MM.1S (cell line): ENCODE data around the gene GJA4.
"Not testable (repeated sequence)": the region's sequence is repeated elsewhere in the genome, so short reads cannot be mapped to it uniquely, and the experiment has no call there.

Source experiments
- EZH2 ChIP-seq: fragments of 300-600 bp; sonication (generic); optimal IDR thresholded peaks from 2 replicates; pipeline ENCODE3; 2017; ENCODE audit warnings: low read depth, mild to moderate bottlenecking, antibody characterized with exemption, low read length, mixed read lengths
- EZH2phosphoT487 ChIP-seq: fragments of 300-600 bp; sonication (generic); IDR thresholded peaks from 2 replicates; pipeline ENCODE4 v1.6.1; 2018; ENCODE audit warnings: antibody characterized with exemption, low read length
- TF ChIP-seq, protein P1 (sequence below): fragments of 300-600 bp; sonication (generic); IDR thresholded peaks from 2 replicates; pipeline ENCODE4 v1.5.1; 2016; ENCODE audit warnings: antibody characterized with exemption, low read length, mixed read lengths

DNA sequence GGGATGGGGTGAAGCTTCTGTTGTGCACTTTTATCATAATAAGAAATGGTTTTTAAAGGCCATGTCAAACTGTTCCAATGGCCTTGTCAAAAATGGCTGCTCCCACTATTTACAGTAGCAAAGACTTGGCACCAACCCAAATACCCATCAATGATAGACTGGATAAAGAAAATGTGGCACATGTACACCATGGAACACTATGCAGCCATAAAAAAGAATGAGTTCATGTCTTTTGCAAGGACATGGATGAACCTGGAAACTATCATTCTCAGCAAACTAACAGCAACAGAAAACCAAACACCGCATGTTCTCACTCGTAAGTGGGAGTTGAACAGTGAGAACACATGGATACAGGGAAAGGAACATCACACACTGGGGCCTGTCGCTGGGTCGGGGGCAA, 19.7 kb upstream of the GJA4 start:
- TF ChIP-seq EZH2, EZH2phosphoT487: not testable (repeated sequence)
- TF ChIP-seq, protein P1, sequence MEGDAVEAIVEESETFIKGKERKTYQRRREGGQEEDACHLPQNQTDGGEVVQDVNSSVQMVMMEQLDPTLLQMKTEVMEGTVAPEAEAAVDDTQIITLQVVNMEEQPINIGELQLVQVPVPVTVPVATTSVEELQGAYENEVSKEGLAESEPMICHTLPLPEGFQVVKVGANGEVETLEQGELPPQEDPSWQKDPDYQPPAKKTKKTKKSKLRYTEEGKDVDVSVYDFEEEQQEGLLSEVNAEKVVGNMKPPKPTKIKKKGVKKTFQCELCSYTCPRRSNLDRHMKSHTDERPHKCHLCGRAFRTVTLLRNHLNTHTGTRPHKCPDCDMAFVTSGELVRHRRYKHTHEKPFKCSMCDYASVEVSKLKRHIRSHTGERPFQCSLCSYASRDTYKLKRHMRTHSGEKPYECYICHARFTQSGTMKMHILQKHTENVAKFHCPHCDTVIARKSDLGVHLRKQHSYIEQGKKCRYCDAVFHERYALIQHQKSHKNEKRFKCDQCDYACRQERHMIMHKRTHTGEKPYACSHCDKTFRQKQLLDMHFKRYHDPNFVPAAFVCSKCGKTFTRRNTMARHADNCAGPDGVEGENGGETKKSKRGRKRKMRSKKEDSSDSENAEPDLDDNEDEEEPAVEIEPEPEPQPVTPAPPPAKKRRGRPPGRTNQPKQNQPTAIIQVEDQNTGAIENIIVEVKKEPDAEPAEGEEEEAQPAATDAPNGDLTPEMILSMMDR: not testable (repeated sequence)
